Spleen (tissue), 7 donors: ENCODE data around the gene AKAP13.

ENCODE experiments used
- POLR2A ChIP-seq, 3 donors: fragments of 450-650 bp; IDR thresholded peaks; one replicate each; pipeline ENCODE4 v1.5.1; 2017; ENCODE audit warnings: antibody characterized with exemption in 3 of 3, mild to moderate bottlenecking in 1 of 3
- POLR2AphosphoS5 ChIP-seq, 3 donors: sonication (generic); formaldehyde crosslinking; IDR thresholded peaks; one replicate each; pipeline ENCODE4 v1.5.1; 2017; ENCODE audit warnings: antibody characterized with exemption in 3 of 3
- TF ChIP-seq, protein P1 (sequence below), 11 experiments: fragments of 200-600 bp in 7 of 11; fragments of 450-650 bp in 4 of 11; sonication (generic) in 4 of 11; IDR thresholded peaks in 8 of 11; conservative IDR thresholded peaks in 3 of 11; 1 replicate in 7 of 11; 2 replicates in 4 of 11; pipeline versions ENCODE4 v1.4.0 to v1.8.0; 2016 to 2021; ENCODE audit warnings: antibody characterized with exemption in 11 of 11, inconsistent platforms in 4 of 11, mild to moderate bottlenecking in 1 of 11
- donor health status: DM: no; HTN: no; CAD: no; lungs with moderate emphysema.
- donor health status: DM: no; HTN: no; CAD: no.
- donor health status: DM: no; HTN: no; CAD: no.

DNA sequence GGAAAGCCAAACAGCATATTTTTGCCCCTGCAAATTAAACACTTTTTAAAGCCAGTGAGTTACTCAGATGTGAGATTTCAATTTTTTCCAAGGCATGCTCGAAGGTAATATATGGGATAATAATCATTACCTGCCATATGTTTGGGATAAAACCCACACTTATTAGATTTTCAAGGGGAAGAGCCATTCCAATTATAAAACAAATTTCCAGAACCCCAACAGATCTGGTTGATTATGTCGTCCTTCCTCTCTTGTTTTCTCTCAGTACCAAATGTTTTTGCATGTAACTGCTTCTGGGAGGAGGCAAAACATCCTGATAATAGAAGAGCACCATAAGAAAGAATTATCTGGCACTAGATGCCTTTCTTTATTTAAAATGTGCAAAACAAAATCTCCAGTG, 115.1 kb downstream of the AKAP13 start:
- TF ChIP-seq, protein P1, sequence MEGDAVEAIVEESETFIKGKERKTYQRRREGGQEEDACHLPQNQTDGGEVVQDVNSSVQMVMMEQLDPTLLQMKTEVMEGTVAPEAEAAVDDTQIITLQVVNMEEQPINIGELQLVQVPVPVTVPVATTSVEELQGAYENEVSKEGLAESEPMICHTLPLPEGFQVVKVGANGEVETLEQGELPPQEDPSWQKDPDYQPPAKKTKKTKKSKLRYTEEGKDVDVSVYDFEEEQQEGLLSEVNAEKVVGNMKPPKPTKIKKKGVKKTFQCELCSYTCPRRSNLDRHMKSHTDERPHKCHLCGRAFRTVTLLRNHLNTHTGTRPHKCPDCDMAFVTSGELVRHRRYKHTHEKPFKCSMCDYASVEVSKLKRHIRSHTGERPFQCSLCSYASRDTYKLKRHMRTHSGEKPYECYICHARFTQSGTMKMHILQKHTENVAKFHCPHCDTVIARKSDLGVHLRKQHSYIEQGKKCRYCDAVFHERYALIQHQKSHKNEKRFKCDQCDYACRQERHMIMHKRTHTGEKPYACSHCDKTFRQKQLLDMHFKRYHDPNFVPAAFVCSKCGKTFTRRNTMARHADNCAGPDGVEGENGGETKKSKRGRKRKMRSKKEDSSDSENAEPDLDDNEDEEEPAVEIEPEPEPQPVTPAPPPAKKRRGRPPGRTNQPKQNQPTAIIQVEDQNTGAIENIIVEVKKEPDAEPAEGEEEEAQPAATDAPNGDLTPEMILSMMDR (IDR thresholded peaks at IDR 0.05 in 8 of 11, conservative IDR thresholded peaks at IDR 0.05 in 3 of 11) = no peak
- TF ChIP-seq POLR2A (IDR thresholded peaks at IDR 0.05) = no peak
- no peak for TF ChIP-seq POLR2AphosphoS5 (IDR thresholded peaks at IDR 0.05)
